HuH-7.5 (cell line): ENCODE measurements around the gene MRPL21.
"Not testable (repeated sequence)": the region's sequence is repeated elsewhere in the genome, so short reads cannot be mapped to it uniquely, and the experiment has no call there.

Source experiments
- DNase-seq: peaks from one replicate; pipeline ENCODE4 v3.0.0; 2011; ENCODE audit warnings: low spot score

MRPL21 gene

DNA sequence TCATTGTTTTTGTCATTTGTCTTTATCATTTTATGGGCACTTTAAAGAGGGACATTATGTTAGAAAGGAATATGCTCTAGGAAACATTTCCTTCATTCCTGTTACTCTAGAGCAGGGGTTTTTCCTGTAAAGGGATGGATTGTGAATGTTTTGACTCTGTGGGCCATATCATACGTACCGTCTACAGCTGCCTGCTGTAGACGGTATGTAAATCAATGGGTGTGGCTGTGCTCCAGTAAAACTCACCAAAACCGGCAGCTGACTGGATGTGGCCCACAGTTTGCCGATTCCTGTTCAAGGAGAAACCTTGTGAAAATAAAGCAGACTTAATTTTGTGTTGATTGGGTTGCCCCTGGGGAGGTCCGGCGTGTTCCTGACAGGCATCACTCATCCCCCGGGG is 7.3 kb upstream of the MRPL21 start:
- DNase-seq, result no peak

DNA sequence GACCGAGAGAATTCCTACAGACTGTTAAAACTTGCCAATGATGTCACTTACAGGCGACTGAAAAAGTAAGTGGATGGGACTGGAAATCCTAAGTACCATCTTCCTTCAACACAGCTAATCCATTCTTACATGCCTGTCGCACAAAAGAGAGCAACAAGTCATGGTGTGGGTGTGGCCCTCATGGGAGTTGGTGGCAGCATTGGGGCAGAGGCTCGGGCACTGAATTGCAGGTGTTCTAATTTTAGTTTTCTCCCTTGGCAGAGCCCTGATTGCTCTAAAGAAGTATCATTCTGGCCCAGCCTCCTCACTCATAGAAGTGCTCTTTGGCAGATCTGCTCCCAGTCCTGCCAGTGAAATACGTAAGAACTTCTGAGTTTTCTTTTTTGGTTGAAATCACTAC is 4.6 kb upstream of the MRPL21 start:
- DNase-seq, result no peak

DNA sequence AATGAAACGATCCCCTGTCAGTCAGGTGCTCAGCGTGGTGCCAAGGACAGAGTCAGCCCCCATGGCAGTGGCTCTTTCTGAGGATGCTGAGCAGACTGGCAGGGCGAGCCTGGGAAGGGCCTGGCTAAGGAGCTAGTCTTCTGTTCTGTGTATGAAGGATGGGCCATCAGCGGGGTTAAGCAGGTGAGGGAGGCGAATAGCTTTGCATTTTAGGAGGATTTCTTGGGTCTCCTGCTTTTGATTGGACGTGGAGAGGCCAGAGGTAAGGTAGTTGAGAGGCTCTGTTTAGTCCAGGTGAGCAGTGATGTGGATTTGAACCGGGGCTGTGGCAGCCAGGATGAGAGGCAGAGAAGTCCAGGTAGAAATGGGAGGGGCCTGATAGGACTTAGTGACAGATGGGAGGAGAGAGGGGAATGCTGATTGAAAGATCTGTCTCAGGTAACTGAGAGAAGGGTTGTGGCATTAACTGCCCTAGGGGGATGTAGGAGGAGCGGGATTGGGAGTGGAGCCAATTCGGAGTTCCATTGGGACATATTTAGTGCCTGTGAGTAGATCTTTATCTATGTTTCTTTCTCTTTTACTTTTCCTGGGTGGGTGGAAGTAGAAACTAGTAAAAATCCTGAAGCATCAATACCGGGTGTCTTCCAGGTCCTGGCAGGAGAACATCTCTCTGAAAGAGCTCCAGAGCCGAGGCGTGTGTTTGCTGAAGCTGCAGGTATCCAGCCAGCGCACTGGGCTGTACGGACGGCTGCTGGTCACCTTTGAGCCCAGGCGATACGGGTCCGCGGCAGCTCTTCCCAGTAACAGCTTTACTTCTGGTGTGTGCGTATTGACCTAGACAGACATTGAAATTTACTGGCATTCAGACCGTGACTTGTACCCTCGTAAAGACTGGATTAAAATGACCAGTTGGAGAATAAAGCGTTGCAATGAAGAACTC is 2.1 kb upstream of the MRPL21 start:
- DNase-seq, result no peak

DNA sequence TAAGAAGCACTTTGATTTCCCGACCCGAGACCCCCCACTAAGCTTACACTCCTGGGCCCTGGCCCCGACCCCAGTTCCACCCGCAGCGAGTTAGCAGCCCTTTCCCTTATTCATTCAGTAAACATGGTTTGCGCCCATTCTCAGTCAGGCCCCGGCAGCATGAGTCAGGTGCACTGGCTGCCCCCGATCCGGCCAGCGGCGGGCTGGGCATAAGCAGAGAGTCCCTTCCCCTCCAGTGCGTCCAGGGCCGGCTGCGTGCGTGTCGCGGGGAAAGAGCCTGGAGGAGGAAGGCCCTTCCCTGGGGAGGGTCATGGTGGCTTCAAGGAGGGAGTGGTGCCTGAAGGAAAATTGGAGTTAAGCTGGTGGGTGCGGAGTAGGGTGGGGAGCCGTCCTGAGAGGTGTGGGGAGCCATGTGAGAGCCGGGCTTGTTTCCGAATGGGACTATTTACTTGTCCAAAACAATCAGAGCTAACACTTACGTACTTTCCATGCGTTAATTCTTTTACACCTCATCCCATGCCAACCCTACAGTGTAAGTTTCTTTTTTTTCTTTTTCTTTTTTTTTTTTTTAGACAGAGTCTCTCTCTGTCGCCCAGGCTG is 716 bp upstream of the MRPL21 start:
- DNase-seq, result peak; percentile 85

DNA sequence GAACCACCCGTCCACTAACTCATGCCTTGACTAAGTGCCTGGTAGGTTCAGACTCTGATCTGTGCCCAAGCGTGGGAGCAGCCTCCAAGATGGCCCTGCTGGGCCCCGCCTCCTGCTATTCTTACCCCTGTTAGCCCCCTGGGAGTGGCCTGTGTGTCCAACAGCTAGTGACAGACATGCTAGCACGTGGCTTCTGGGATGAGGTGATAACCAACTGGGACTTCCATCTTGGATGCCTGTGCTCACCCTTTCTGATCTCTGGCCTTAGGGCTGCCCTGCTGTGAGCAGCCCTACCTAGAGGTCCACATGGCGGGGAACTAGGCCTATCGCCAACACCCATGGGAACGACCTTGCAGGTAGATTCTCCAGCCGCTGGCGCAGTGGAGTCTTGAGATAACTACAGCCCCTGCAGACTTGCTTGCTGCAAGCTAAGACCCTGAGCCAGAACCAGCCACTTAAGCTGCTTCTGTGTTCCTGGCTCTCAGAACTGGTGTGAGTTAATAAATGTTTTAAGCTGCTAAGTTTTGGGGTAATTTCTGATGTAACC is 2.7 kb downstream of the MRPL21 start:
- DNase-seq, result no peak

DNA sequence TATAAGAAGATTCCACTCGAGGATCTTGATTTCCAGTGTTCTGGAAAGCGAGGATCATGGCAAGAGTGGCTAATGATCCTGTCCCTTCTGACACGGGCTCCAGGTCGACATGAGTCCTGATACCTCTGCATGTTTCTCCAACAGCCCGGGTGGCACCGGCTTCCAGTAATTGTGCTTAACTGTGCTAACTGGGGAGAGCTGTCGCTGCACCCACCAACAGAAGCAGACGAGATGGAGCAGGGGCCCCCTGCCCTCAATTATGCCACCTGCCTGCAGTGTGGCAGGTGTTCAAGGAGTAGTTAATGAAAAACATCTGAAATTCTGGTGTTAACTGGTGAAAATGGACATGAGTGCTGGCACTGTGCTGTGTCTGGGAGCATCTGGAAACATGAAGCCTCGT is 6.2 kb downstream of the MRPL21 start:
- DNase-seq, result no peak

DNA sequence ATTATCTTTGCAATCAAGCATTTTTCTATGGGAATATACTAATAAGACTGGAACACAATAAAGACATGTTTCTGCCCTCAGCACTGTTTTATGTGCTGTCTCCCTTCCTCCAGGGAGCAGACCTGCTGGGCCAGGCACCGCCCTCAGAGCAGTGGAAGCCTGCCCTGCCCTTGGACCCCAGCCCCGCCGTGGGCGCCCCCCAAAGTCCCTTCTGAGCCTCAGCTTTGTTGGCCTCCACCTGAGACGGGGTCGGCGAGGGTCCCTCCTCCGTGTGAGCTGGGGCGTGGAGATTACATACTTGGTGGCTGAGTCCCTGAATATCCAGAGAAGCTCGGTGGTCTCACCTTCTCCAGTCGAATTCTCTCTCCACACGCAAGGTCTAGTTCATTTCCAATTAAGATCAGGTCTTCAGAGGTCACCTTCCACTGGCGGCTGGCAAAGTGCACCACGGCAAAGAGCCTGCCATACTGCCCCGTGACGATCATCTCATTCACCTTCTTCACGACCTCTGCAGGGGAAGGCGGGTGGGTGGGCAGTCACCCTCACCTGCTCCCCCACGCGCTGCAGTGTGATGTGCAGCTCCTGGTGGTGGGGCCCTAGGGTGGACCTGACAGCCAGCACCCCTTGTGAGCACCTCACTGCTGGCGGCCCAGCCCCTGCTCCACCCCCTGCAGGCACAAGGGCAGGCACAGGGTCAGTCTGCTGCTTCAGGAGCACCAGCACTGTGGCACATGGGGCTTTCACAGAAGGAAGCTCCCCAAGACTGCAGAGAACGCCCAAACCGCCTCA is 7.3 kb downstream of the MRPL21 start:
- DNase-seq, result no peak

DNA sequence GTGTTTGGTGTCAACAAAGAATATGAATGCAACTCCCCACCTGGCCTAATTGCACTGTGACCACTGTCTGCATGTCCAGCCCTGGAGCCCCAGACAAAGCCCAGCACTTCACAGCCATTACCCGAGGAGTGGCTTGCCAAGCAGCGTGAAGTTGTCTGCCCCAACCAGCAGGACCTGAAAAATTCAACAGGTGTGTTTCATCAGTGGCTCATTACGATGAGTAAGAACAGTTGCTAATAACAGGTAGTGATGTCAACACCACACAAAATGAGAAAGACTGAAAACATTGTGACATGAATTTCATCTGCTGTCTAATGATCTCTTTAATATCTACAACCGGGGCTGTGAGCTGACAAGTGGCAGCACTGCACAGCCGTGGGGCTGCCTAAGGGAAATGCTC is 10.3 kb downstream of the MRPL21 start:
- DNase-seq, result no peak

DNA sequence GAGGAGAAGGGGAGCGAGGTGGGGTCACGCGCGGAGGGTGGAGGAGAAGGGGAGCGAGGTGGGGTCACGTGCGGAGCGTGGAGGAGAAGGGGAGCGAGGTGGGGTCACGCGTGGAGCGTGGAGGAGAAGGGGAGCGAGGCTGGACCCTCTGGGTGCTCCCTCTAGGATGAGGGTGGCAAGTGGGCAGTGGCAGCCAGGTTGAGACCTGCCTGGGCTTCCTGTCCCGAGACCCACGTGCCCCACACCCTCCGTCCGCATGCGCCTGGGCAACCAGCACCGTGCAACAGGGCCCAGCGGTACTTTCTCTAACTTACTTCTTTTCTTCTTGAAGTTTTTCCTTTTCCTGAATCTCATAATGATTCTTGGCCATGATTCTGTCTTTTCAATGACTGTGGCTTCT is 11.1 kb downstream of the MRPL21 start:
- DNase-seq, result no peak

DNA sequence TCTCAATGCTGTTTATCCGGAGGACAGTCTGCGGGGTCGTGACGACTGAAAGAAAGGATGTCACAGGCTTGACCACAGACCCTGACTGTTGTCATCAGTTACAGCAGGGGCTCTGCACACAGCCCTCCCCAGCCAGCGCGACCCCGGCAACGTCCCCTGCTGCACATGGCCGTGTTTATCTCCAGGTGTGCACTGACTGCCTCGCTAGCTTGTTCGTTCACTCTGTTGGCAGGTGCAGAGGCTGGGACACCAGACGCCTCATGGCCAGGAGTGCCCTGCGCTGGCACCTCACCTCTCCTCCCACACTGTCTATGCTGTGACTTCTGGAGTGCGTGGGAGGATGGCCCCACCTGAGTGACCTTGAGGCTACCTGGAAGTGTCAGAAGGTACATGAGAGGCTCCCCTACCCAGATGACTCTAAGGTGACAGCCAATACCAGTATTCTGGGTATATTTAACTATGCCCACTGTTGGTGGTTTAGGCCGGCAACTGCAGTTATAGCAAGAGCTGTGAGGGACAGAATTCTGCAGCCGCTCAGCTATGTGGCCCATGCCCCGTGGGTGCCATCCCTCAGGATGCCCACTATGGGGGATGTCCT is 12.2 kb downstream of the MRPL21 start:
- DNase-seq, result no peak

DNA sequence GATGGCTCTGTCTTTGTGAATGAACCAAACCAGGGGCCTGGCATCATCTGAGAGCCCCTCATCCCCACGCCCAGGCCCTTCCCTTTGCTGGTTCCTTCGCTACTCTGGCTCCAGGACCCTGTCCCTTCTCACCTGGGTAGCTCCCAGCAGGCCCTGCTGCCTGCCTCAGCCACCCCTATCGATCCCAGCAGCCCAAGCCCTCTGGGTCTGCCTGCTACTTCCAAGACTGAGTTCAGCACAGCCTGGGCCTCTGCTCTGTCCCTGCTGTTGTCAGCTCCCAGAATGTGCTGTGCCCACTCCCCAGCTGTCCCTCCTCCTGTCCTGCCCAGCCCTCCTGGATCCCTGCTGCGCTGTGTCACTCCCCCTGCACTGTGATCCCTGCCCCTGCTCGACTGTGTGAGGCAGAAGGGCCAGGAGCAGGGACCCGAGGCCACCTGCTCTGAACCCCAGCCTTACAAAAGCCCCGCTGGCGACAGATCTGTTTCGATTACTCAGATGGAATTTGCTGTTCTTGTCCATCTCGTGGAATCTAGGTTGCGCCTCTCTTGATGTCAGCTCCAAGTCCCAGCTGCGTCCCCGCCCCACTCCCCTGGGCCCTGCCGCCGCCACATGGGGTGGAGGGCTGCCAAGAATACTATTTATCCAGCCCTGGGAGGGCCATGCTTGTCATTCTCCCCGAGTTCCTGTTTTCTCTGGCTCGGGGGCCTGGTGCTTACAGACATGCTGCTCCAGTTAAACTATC is 13.0 kb downstream of the MRPL21 start:
- DNase-seq, result no peak

DNA sequence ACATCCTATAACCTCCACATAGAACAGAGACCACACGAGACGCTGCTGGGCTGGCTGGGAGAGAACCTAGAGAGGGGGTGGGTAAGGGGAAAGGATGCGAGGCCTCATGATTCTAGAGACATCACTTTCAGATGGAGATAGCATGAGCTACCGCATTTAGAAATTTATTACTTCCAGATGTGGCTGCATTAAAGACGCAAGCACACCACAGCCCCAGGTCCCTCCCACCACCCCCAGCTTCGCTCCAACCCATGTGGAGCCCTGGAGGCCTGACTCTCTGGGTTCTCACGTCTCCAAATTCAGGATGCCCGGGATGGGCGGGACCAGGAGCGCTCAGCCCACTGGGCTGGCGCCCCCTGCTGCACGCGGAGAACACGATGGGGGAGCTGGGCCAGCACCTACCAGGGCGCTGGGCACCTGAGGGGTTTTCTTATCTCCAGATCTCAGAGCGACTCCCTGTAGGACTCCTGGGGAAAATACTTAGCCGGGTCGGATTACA is 13.6 kb downstream of the MRPL21 start:
- peak; percentile 81 for DNase-seq

DNA sequence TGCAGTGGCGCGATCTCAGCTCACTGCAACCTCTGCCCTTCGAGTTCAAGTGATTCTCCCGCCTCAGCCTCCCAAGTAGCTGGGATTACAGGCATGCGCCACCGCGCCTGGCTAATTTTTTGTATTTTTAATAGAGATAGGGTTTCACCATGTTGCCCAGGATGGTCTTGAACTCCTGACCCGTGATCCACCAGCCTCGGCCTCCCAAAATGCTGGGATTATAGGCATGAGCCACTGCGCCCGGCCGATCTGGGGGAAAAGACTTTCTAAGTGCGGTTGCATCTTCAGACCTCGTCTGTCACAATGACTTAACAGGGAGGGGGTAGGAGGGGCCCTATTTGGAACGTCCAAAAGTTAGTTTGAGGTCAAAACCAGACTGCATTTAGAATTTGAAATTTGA is 18.8 kb downstream of the MRPL21 start:
- not testable (repeated sequence) for DNase-seq

DNA sequence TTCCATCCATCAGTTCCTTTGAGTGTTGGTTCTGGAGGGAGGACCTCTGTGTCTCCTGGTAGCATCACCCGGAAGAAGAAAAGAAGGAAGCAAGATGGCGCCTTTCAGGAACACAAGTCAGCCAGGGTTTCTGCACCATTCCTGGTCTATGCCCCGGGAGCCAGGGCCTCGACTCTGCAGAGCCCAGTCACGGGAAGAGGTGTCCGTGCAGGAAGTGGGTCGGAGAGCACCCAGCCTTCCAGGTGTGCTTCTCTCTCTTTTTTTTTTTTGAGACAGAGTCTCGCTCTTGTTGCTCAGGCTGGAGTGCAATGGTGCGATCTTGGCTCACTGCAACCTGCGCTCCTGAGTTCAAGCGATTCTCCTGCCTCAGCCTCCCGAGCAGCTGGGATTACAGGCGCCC is 21.2 kb downstream of the MRPL21 start:
- no peak for DNase-seq

DNA sequence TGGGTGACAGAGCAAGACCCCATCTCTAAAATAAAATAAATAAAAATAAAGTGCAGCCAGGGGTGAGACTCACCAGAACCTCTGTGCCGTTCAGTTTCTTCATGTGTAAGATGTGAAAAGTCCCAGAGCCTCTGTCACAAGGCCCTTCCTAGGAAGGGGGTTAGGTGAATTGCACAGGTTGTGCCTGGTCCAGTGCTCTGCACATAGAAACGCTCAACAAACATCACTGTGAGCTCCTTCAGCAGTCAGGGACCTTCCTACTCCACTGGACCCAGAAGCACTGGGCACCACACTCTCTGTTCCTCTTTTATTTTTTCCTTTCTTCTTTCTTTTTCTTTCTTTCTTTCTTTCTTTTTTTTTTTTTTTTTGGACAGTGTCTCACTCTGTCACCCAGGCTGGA is 22.3 kb downstream of the MRPL21 start:
- no peak for DNase-seq

DNA sequence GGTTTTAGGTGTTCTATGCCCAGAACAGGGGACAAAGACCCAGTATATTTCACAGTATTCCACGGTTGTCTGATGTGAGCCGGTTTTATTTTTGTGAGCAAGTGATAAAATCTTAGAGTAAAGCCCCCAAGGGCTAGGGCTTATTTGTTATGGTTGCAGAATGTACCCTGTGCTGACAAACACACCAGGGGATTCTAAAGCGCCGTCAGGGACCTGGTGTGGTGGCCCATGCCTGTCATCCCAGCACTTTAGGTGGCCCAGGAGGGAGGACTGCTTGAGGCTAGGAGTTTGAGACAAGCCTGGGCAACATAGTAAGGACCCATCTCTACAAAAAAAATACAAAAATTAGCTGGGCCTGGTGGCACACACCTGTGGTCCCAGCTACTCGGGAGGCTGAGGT is 22.8 kb downstream of the MRPL21 start:
- no peak for DNase-seq

DNA sequence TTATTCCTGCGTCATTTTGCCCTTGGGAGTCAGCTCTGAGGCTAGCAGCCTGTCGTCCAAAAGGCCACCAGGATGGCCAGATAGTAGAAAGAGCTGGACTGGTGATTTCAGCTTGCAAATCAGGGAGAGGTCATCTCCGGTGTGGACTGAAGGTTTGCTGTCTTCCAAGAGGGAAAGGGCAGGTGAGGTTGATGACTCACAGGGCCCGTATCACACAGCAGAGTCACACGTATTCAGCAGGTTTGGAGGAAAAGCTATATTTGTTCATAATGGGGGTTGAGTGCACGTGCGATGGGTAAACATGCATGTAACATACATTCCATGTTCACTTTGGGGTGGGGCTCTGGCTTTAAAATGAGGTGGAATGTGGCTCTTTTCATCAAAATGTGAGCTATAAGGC is 25.6 kb downstream of the MRPL21 start:
- DNase-seq, result no peak

DNA sequence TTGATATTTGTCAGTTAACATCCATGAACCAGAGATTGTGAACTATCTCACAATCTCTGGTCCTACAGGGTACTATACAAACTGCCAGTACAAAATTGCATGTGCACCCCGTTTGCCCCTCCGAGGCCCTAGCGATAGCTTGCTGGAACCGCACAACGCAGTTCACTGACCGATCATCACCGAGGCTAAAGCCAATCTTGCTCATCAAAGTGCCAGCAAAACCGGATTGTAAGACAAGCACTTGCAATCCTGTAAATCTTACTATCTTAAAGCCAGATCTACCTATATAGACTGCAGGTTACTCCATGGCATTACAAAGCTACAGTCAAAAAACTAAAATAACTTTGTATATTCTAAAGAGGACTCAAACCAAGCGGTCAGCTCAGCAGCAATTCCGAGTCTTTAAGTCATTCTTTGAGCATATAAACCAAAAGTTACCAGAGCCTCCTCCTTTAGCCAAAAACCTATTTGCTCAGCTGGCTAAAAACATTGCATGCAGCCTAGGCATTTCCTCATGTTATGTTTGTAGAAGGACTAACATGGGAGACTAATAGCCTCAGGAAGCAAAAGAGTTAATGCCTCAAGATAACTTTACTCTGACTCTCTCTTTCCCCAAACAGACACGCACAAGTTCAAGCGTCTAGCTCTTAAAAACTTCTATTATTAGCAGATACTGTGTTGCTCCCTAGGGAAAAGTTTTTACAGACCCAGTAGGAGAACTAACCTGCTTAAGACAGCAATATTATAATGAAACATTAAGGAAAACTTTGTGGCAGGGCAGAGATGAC is 31.2 kb downstream of the MRPL21 start:
- DNase-seq, result no peak

DNA sequence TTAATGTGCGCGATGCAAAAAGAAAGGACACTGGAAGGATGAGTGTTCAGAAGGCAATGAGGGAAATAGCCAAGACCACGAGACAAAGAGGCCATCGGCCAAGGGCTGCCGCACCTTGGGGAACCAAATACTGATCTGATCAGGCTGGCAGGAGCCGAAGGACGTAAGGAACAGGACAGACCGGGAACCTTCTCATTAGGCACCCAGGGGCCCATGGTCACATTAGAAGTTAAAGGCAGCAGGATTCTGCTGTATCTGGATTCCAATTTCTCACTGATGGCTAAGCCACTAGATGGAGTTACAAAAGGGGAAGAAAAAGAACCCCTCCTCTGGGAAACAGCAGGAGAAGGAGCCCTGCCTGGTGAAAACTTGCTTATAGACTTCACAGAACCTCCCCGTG is 33.2 kb downstream of the MRPL21 start:
- no peak for DNase-seq

DNA sequence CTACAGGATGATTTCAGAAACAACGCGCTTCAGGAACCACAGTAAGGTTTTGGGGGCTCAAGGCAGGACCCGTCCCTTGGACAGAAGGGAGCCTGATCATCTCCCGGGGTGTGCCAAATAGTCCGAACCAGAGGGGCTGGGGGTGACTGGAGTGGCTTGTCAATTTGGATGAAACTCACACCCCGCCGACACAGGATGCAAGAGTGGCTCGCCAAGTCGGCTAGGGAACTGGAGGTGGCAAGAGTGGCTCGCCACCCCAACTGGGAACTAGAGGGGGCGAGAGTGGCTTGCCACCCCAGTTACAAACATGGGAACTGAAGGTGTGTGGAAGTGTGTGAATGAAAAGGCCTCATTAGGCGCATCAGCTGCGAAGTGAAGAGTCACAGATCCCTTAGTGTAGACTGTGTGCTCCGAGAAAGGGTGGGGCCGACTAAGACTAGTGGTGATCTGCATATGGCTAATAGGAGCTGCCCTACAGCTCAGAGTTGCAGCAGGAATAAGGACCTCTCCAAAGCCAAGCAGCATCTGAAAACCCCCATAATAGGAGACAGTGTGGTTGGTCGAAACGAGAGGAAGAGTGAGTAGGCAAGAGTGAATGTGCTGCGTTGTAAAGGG is 35.3 kb downstream of the MRPL21 start:
- no peak for DNase-seq
